Coronary artery (tissue), 2 donors: ENCODE measurements around the gene C19orf81.

Experiments used
- DNase-seq: peaks from one replicate; pipeline ENCODE4 v3.0.0-alpha.2; 2017; ENCODE audit warnings: low spot score
- H3K27ac ChIP-seq, 2 donors: fragments of 200-600 bp; sonication (generic); one replicate each; pipeline ENCODE4 v1.5.1; 2016 to 2019
- H3K4me3 ChIP-seq: fragments of 200-600 bp; sonication (generic); 2 replicates; pipeline ENCODE4 v1.5.1; 2016; ENCODE audit warnings: mild to moderate bottlenecking, moderate library complexity
- CTCF ChIP-seq: fragments of 200-600 bp; sonication (generic); IDR thresholded peaks from one replicate; pipeline ENCODE4 v1.5.1; 2019; ENCODE audit warnings: antibody characterized with exemption

Gene C19orf81

GRCh38 chr19:50667759-50668231, 18.6 kb downstream of the C19orf81 start:
- Histone ChIP-seq H3K4me3 (peak overlapping the region; percentile 22), H3K27ac (no peak overlapping the region)
- no peak for TF ChIP-seq CTCF
- no peak for DNase-seq

- TF ChIP-seq CTCF: no peak
- no peak for DNase-seq
- peak overlapping the region; percentile 22 for H3K4me3 ChIP-seq
Measured at GRCh38 chr19:50668416-50668815, 19.2 kb downstream of the C19orf81 start.

GRCh38 chr19:50668879-50669278, 19.6 kb downstream of the C19orf81 start:
- Histone ChIP-seq H3K4me3 (no peak overlapping the region), H3K27ac (no peak overlapping the region)
- no peak for DNase-seq
- no peak for TF ChIP-seq CTCF

More at GRCh38 chr19:50668416-50668815, 19.2 kb downstream of the C19orf81 start:
- H3K27ac ChIP-seq: no peak overlapping the region

GRCh38 chr19:50669302-50670101, 20.3 kb downstream of the C19orf81 start:
- peak; percentile 64 for TF ChIP-seq CTCF
- Histone ChIP-seq H3K27ac (no peak overlapping the region), H3K4me3 (no peak overlapping the region)
- no peak for DNase-seq

GRCh38 chr19:50670102-50670380, 20.8 kb downstream of the C19orf81 start:
- no peak overlapping the region for H3K4me3 ChIP-seq
- DNase-seq: no peak
- no peak overlapping the region for H3K27ac ChIP-seq
- TF ChIP-seq CTCF: no peak

GRCh38 chr19:50673118-50673517, 23.9 kb downstream of the C19orf81 start:
- no peak overlapping the region for H3K4me3 ChIP-seq
- no peak for TF ChIP-seq CTCF
- H3K27ac ChIP-seq: no peak overlapping the region
- DNase-seq: no peak

- TF ChIP-seq CTCF: no peak
- Histone ChIP-seq H3K27ac (no peak overlapping the region), H3K4me3 (no peak overlapping the region)
- DNase-seq: no peak
Measured at GRCh38 chr19:50676625-50677197, 27.5 kb downstream of the C19orf81 start.
